ENCODE results near the gene WBP2. TPM values are rescaled to one million over a fixed set of nuclear protein-coding genes. Genes with fewer than 3 reads are reported as not detected.

WBP2 gene
- total RNA-seq, 2 donors from 2014 or later, result 100.0 to 163 TPM

DNA sequence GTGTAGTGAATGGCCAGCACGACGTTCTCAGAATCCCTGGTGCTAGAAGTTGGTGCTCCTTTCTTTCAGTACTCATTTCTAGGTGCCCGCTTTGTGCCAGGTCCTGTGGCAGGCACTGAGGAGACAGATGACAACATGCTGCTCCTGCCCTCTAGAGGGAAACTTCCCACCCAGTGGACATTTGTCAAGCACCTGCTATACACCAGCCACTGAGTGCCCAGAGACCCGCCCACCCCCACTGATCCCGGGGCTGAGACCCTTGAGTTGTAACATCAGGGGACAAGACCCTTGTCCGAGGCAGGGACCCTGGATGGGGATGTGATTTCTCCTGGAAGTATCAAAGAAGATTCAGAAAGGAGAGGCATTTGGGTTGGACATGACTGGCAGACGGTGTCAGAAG is 36.0 kb downstream of the WBP2 start:
- Histone ChIP-seq H3K4me1 (peaks cover 0 to 10% of the 10 kb centered on the region in 2 donors), H3K36me3 (peaks cover 98% of the 10 kb centered on the region), H3K27me3 (no peaks in the 10 kb centered on the region), H3K27ac (no peak overlapping the region), H3K9me3 (no peaks in the 10 kb centered on the region), H3K4me3 (no peak overlapping the region)
- TF ChIP-seq, protein P1, sequence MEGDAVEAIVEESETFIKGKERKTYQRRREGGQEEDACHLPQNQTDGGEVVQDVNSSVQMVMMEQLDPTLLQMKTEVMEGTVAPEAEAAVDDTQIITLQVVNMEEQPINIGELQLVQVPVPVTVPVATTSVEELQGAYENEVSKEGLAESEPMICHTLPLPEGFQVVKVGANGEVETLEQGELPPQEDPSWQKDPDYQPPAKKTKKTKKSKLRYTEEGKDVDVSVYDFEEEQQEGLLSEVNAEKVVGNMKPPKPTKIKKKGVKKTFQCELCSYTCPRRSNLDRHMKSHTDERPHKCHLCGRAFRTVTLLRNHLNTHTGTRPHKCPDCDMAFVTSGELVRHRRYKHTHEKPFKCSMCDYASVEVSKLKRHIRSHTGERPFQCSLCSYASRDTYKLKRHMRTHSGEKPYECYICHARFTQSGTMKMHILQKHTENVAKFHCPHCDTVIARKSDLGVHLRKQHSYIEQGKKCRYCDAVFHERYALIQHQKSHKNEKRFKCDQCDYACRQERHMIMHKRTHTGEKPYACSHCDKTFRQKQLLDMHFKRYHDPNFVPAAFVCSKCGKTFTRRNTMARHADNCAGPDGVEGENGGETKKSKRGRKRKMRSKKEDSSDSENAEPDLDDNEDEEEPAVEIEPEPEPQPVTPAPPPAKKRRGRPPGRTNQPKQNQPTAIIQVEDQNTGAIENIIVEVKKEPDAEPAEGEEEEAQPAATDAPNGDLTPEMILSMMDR (IDR thresholded peaks at IDR 0.05), result no peak
- DNase-seq (ENCODE audit: low spot score), result no peak

- no peak for DNase-seq (ENCODE audit: low spot score)
- Histone ChIP-seq H3K27ac (no peak overlapping the region), H3K4me1 (peaks cover 0 to 10% of the 10 kb centered on the region in 2 donors), H3K9me3 (no peaks in the 10 kb centered on the region), H3K27me3 (no peaks in the 10 kb centered on the region), H3K4me3 (no peak overlapping the region), H3K36me3 (peaks cover 98% of the 10 kb centered on the region)
- TF ChIP-seq, protein P1 (IDR thresholded peaks at IDR 0.05), result no peak
These were observed 36.7 kb downstream of the WBP2 start for GRCh38 chr17:75818326-75818885.

DNA sequence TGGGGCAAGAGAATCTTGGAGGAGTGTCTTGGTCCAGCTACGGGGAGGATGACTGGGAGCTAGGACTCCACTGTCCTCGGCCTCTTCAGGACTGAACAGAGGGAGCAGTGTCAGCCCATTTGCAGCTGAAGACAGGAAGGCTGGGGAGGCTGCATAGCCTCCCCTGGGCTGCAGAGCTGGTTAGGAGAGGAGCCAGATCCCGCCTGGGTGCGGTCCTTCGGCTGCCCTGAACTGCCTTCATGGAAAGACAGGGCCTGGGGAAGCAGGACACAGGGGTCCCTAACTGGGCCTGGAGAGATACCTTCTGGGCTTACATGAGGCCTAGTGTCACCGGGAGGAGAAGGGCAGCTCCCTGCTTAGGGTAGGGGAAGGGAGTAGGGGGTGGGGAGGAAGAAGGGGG is 37.6 kb downstream of the WBP2 start:
- Histone ChIP-seq H3K27ac (no peak overlapping the region), H3K36me3 (peaks cover 98% of the 10 kb centered on the region), H3K4me3 (no peak overlapping the region), H3K4me1 (peaks cover 0 to 10% of the 10 kb centered on the region in 2 donors), H3K9me3 (no peaks in the 10 kb centered on the region), H3K27me3 (no peaks in the 10 kb centered on the region)
- TF ChIP-seq, protein P1 (IDR thresholded peaks at IDR 0.05), result no peak
- DNase-seq (ENCODE audit: low spot score), result no peak

DNA sequence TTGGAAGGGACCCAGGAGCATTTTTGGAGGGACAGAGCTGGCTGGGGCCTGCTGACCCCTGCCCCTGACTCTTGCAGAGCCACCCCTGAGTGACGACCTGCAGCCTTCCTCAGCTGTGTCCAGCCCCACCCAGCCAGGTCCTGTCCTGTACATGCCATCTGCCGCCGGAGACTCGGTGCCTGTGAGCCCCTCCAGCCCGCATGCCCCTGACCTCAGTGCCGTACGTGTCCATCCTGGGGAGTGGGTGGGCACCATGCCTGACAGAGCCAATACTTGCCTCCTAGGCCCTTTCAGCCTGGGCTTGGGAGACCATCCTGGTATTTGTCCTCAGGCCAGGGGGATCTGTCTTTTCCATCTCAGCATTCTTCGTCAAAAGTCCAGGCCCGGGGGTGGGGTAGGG is 38.4 kb downstream of the WBP2 start:
- no peaks in the 10 kb centered on the region for H3K27me3 ChIP-seq
- H3K9me3 ChIP-seq, result no peaks in the 10 kb centered on the region
- peaks cover 0 to under 1% of the 10 kb centered on the region in 2 donors for H3K4me1 ChIP-seq
- H3K27ac ChIP-seq, result no peak overlapping the region
- no peak for DNase-seq (ENCODE audit: low spot score)
- peaks cover 99% of the 10 kb centered on the region for H3K36me3 ChIP-seq
- TF ChIP-seq, protein P1 (IDR thresholded peaks at IDR 0.05), result no peak
- H3K4me3 ChIP-seq, result no peak overlapping the region

GRCh38 chr17:75815399-75815798 is 39.7 kb downstream of the WBP2 start:
- Histone ChIP-seq H3K9me3 (no peaks in the 10 kb centered on the region), H3K36me3 (peaks cover 97% of the 10 kb centered on the region), H3K27ac (no peak overlapping the region), H3K4me3 (no peak overlapping the region), H3K4me1 (peaks cover 0 to 2% of the 10 kb centered on the region in 2 donors), H3K27me3 (no peaks in the 10 kb centered on the region)
- no peak for DNase-seq (ENCODE audit: low spot score)
- TF ChIP-seq, protein P1 (IDR thresholded peaks at IDR 0.05), result no peak

GRCh38 chr17:75814900-75815373 is 40.2 kb downstream of the WBP2 start:
- Histone ChIP-seq H3K9me3 (no peaks in the 10 kb centered on the region), H3K27ac (no peak overlapping the region), H3K36me3 (peaks cover 95% of the 10 kb centered on the region), H3K4me1 (peaks cover 0 to 7% of the 10 kb centered on the region in 2 donors), H3K4me3 (no peak overlapping the region), H3K27me3 (no peaks in the 10 kb centered on the region)
- no peak for DNase-seq (ENCODE audit: low spot score)
- TF ChIP-seq, protein P1 (IDR thresholded peaks at IDR 0.05), result no peak
